Lung (tissue), 12 donors: ENCODE results near the gene ZNF488. TPM values are rescaled to one million over a fixed set of nuclear protein-coding genes. Genes with fewer than 3 reads are reported as not detected.
A peak's percentile ranks its signal among the peaks of the same experiment; 100 is the strongest.

ENCODE experiments used
- ATAC-seq: fragments of 200-7000 bp; cut with Tn5 transposase; one replicate; pipeline ENCODE4 v1.9.1; 2020; ENCODE audit warnings: moderate number of reproducible peaks; ENCODE audit not compliant: insufficient read depth, low FRiP score
- DNase-seq, 3 donors: peaks; one replicate each; pipeline ENCODE4 v3.0.0-alpha.2; 2013 to 2017
- H3K27ac ChIP-seq, 2 donors: one replicate each; pipeline ENCODE4 v1.5.1; 2013; ENCODE audit warnings: mild to moderate bottlenecking in 2 of 2, moderate library complexity in 2 of 2, control low read depth in 1 of 2, inconsistent platforms in 1 of 2, low read depth in 1 of 2, low read length in 1 of 2
- H3K27me3 ChIP-seq, 3 donors: one replicate each; pipeline ENCODE4 v1.5.1; 2013; ENCODE audit warnings: low read length in 2 of 3; ENCODE audit not compliant: control insufficient read depth in 3 of 3, insufficient read depth in 3 of 3
- H3K36me3 ChIP-seq, 4 donors: one replicate each; pipeline ENCODE4 v1.5.1; 2013; ENCODE audit warnings: low read length in 4 of 4, mild to moderate bottlenecking in 1 of 4, moderate library complexity in 1 of 4; ENCODE audit not compliant: control insufficient read depth in 4 of 4, insufficient read depth in 4 of 4
- H3K4me1 ChIP-seq, 5 donors: one replicate each; pipeline ENCODE4 v1.5.1; 2013; ENCODE audit warnings: low read length in 5 of 5, mild to moderate bottlenecking in 2 of 5, moderate library complexity in 1 of 5; ENCODE audit not compliant: control insufficient read depth in 5 of 5, insufficient read depth in 5 of 5
- H3K4me3 ChIP-seq: one replicate; pipeline ENCODE4 v1.5.1; 2013; ENCODE audit warnings: mild to moderate bottlenecking, control low read depth, moderate library complexity
- H3K9ac ChIP-seq, 2 donors: one replicate each; pipeline ENCODE4 v1.5.1; 2013; ENCODE audit warnings: low read length in 2 of 2, control low read depth in 1 of 2; ENCODE audit not compliant: insufficient read depth in 1 of 2
- H3K9me3 ChIP-seq, 4 donors: one replicate each; pipeline ENCODE4 v1.5.1; 2013; ENCODE audit warnings: low read length in 3 of 4, mild to moderate bottlenecking in 1 of 4, moderate library complexity in 1 of 4; ENCODE audit not compliant: control insufficient read depth in 4 of 4, insufficient read depth in 3 of 4
- WGBS, 2 donors: extraction: QIAGEN DNeasy Blood & Tissue Kit; methylation state at CpG; one replicate each; pipeline ENCODE4 v1.1.7; 2013; 5-methylcytosine and 5-hydroxymethylcytosine counted together
- polyA plus RNA-seq, 2 donors: library from polyadenylated mRNA; stranded (reverse); fragments of 200-250 nt; gene quantifications; one replicate each; pipeline ENCODE4 v1.2.1, GENCODE V29; 2013
- total RNA-seq, 2 donors: library from RNA; depleted of rRNA in 1 of 2; stranded (reverse); fragments of >200 nt in 1 of 2; gene quantifications; one replicate each; pipeline ENCODE4 v1.2.1, GENCODE V29; 2014 to 2021
- TF ChIP-seq, protein P1 (sequence below): IDR thresholded peaks from 2 replicates; pipeline ENCODE4 v1.5.1; 2012; ENCODE audit warnings: mild to moderate bottlenecking; ENCODE audit errors: control extremely low read depth, extremely low read depth
- donor health status: control.
- donor health status: control.
- donor health status: Bipolar disorder and iron deficiency.
- donor health status: healthy.
- donor health status: DM: yes; HTN: yes; CAD: no.

ZNF488 gene
- total and polyA plus RNA-seq, 4 donors, result 0.15 to 0.64 (median 0.42) TPM

DNA sequence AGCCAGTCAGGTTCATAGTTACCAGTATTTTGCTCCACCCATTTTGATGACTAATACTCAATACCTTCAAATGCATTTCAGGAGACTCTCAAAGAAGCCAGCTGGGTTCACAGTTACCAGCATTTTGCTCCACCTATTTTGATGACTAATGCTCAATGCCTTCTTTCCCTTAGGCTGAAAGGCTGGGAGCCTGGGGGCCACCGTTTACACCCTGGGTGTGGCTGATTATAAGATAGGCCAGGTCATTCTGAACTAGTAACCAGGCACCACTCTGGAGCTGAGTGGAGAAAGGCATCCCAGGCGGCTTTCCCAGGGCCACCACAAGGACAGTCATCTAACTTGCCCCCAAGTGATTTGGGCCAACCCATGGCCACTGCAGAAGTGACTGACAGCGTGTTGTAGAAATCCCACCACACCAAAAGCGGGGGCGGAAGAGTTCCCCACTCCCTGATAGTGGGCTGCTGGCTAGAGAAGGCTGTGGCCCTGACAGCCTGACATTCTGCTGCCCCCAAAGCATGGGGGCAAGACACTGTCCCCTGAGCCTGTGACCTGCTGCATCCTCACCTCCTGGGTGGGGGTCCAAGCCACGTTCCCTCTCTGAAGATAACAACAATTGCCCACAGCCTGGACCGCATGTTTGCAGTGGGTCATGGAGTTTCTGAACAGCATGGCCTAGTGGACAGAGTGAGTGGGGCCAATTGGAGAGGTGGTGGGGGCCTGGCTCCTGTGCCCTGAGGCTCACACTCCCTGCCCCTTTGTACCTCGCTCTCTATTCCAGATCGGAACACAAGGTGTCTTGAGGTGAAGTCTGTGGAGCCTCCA, 23.0 kb upstream of the ZNF488 start:
- H3K9me3 ChIP-seq, result no peaks in the 10 kb centered on the region
- no peak overlapping the region for H3K4me3 ChIP-seq
- no peak overlapping the region for H3K9ac ChIP-seq
- DNase-seq (no peak), ATAC-seq (peak; percentile 20)
- H3K36me3 ChIP-seq, result no peaks in the 10 kb centered on the region
- no peaks in the 10 kb centered on the region for H3K27me3 ChIP-seq
- H3K27ac ChIP-seq, result no peak overlapping the region
- whole genome bisulfite sequencing, 2 donors, result 85 to 87% methylated on average over 9 of the region's 9 CpGs
- peaks cover 0 to 15% (median 8%) of the 10 kb centered on the region in 5 donors for H3K4me1 ChIP-seq
- TF ChIP-seq, protein P1, sequence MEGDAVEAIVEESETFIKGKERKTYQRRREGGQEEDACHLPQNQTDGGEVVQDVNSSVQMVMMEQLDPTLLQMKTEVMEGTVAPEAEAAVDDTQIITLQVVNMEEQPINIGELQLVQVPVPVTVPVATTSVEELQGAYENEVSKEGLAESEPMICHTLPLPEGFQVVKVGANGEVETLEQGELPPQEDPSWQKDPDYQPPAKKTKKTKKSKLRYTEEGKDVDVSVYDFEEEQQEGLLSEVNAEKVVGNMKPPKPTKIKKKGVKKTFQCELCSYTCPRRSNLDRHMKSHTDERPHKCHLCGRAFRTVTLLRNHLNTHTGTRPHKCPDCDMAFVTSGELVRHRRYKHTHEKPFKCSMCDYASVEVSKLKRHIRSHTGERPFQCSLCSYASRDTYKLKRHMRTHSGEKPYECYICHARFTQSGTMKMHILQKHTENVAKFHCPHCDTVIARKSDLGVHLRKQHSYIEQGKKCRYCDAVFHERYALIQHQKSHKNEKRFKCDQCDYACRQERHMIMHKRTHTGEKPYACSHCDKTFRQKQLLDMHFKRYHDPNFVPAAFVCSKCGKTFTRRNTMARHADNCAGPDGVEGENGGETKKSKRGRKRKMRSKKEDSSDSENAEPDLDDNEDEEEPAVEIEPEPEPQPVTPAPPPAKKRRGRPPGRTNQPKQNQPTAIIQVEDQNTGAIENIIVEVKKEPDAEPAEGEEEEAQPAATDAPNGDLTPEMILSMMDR, result no peak

DNA sequence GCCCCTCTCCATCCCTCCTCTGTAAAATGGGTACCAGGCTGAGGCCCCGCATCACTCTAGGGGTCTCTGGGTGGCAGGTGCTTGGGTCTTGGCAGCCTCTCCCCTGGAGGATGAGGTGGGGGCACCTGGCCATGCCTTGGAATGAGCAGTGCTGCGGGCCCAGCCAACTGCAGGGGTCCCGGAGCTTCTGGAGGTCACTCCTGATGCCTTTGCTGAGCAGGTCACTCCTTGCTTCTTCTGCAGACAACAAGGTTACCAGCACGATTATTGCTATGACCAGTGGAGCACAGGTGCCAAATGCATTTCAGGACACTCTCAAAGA, 22.4 kb upstream of the ZNF488 start:
- ATAC-seq (no peak), DNase-seq (no peak)

DNA sequence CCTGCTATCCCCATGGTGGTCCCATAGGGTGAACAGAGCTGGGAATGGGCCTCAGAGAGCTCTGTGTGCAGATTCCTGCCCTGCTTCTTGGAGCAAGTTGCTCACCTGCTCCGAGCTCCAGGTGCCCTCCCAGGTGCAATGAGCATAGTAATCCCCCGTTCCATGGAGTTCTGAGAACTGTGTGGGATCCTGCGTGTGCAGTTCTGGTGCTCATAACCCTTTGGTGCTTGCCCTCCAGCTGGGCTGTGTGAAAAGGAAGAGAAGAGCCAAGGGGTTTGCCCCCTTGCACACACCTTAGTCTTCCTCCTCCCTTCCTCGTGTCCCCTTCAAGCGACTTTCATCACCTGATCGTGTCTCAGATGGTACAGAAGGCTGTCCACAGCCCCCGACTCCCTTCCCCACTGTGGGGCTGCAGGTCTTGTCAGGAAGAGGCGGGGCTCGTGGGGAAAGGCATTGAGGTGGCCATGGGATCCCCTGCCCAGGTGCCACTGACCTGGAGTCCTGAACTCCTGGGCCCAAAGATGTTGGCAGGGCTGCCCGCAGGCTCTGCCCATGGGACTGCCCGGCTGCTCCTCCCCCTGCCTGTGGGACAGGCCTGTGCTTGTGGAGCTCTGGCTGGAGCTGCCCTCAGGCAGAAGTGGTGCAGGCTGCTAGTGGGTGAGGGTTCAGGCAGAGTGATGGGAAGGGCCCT, 21.9 kb upstream of the ZNF488 start:
- no peak overlapping the region for H3K9ac ChIP-seq
- no peaks in the 10 kb centered on the region for H3K9me3 ChIP-seq
- H3K4me3 ChIP-seq, result no peak overlapping the region
- H3K4me1 ChIP-seq, result peaks cover 0 to 15% (median 8%) of the 10 kb centered on the region in 5 donors
- WGBS, 2 donors, result 89 to 94% methylated on average over 11 of the region's 11 CpGs
- ATAC-seq, result no peak
- H3K36me3 ChIP-seq, result no peaks in the 10 kb centered on the region
- H3K27ac ChIP-seq, result peak overlapping the region in 1 of 2 donors; percentile 15
- H3K27me3 ChIP-seq, result no peaks in the 10 kb centered on the region
- DNase-seq, result no peak
- TF ChIP-seq, protein P1, result no peak

More for the DNA sequence above, 22.4 kb upstream of the ZNF488 start:
- no peaks in the 10 kb centered on the region for H3K27me3 ChIP-seq
- H3K4me1 ChIP-seq, result peaks cover 0 to 15% (median 8%) of the 10 kb centered on the region in 5 donors
- peak overlapping the region in 1 of 2 donors; percentile 15 for H3K27ac ChIP-seq
- TF ChIP-seq, protein P1, result no peak
- no peaks in the 10 kb centered on the region for H3K36me3 ChIP-seq
- no peak overlapping the region for H3K9ac ChIP-seq
- WGBS, 2 donors, result 89 to 93% methylated on average over 4 of the region's 4 CpGs
- no peaks in the 10 kb centered on the region for H3K9me3 ChIP-seq
- no peak overlapping the region for H3K4me3 ChIP-seq
